Breast epithelium (tissue), 3 donors: Measurements from ENCODE around the gene ACOXL.

ENCODE experiments used
- POLR2A ChIP-seq: fragments of 450-650 bp; IDR thresholded peaks from one replicate; pipeline ENCODE4 v1.6.1; 2016; ENCODE audit warnings: antibody characterized with exemption, mild to moderate bottlenecking, moderate library complexity
- TF ChIP-seq, protein P1 (sequence below), 3 donors: fragments of 450-650 bp; IDR thresholded peaks; one replicate each; pipeline ENCODE4 v1.5.1; 2016 to 2017; ENCODE audit warnings: antibody characterized with exemption in 3 of 3, mild to moderate bottlenecking in 3 of 3, moderate library complexity in 3 of 3

DNA sequence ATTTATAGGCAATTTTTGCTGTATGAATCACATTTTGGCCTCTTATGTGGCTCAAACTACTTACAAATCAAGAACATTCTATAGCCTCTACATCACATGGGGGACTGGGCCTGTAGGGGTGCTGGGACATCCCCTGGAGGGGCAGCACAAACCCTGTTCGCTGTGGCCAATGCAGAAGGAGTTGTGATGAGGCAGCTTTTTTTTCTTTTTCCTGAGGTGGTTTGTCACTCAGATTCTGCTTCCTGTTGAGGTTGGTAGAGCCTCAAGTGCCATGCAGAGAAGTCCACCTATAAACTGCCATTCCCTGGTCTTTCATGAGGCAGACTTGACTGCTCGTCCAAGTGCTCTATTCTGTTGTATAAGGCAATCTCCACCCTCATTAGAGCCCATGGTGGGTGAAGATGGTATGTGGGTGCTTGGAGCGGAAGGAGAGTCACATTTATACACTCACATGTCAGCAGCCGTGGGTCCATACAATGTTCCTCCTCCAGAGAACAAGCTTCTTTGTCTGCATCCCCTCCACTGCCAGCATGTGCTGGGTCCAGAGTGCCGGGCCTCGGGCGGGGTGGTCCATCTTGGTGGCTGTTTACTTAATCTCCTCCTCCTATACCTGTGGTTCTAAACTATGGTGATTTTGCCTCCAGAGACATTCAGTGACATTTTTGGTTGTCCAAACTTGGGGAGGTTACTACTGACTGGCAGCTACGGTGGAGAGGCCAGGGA is 120.3 kb downstream of the ACOXL start:
- TF ChIP-seq, protein P1, sequence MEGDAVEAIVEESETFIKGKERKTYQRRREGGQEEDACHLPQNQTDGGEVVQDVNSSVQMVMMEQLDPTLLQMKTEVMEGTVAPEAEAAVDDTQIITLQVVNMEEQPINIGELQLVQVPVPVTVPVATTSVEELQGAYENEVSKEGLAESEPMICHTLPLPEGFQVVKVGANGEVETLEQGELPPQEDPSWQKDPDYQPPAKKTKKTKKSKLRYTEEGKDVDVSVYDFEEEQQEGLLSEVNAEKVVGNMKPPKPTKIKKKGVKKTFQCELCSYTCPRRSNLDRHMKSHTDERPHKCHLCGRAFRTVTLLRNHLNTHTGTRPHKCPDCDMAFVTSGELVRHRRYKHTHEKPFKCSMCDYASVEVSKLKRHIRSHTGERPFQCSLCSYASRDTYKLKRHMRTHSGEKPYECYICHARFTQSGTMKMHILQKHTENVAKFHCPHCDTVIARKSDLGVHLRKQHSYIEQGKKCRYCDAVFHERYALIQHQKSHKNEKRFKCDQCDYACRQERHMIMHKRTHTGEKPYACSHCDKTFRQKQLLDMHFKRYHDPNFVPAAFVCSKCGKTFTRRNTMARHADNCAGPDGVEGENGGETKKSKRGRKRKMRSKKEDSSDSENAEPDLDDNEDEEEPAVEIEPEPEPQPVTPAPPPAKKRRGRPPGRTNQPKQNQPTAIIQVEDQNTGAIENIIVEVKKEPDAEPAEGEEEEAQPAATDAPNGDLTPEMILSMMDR (IDR thresholded peaks at IDR 0.05): no peak
- TF ChIP-seq POLR2A: no peak
